HEK293 (cell line): ENCODE data around the gene RFX2.

Experiments
- TCF7L2 ChIP-seq: IDR thresholded peaks from 2 replicates; pipeline ENCODE4 v1.6.1; 2011; ENCODE audit warnings: low read depth, mild to moderate bottlenecking, inconsistent platforms, low read length, moderate library complexity, borderline replicate concordance
- ZBTB48 ChIP-seq: fragments of 450-650 bp; formaldehyde crosslinking; IDR thresholded peaks from 2 replicates; pipeline ENCODE4 v1.5.1; 2016; ENCODE audit warnings: missing biosample characterization, missing genetic modification characterization
- ZNF112 ChIP-seq: fragments of 450-650 bp; formaldehyde crosslinking; IDR thresholded peaks from 2 replicates; pipeline ENCODE4 v1.5.0; 2017; ENCODE audit warnings: missing biosample characterization, missing genetic modification characterization
- ZNF600 ChIP-seq: fragments of 450-650 bp; formaldehyde crosslinking; IDR thresholded peaks from 2 replicates; pipeline ENCODE4 v1.5.1; 2016; ENCODE audit warnings: missing biosample characterization, missing genetic modification characterization
- ZNF660 ChIP-seq: fragments of 450-650 bp; IDR thresholded peaks from 2 replicates; pipeline ENCODE4 v1.5.1; 2018; ENCODE audit warnings: missing biosample characterization, mild to moderate bottlenecking, missing genetic modification characterization
- ZXDB ChIP-seq: fragments of 450-650 bp; formaldehyde crosslinking; IDR thresholded peaks from 2 replicates; pipeline ENCODE4 v1.5.1; 2016; ENCODE audit warnings: missing biosample characterization, missing genetic modification characterization
- TF ChIP-seq, protein P1 (sequence below): fragments of 450-650 bp; formaldehyde crosslinking; IDR thresholded peaks from 2 replicates; pipeline ENCODE4 v1.5.1; 2017; ENCODE audit warnings: missing biosample characterization, missing genetic modification characterization
- TF ChIP-seq, protein P2 (sequence below): fragments of 450-650 bp; formaldehyde crosslinking; IDR thresholded peaks from 2 replicates; pipeline ENCODE4 v1.5.1; 2017; ENCODE audit warnings: missing biosample characterization, missing genetic modification characterization
- TF ChIP-seq, protein P3 (sequence below): fragments of 450-650 bp; formaldehyde crosslinking; IDR thresholded peaks from 2 replicates; pipeline ENCODE4 v1.5.1; 2016; ENCODE audit warnings: missing biosample characterization, missing genetic modification characterization, borderline replicate concordance
- TF ChIP-seq, protein P4 (sequence below): sonication (generic); formaldehyde crosslinking; IDR thresholded peaks from 2 replicates; pipeline ENCODE4 v1.8.1; 2022; ENCODE audit warnings: mild to moderate bottlenecking, moderate library complexity, missing genetic modification reagents
- TF ChIP-seq, protein P5 (sequence below): fragments of 450-650 bp; formaldehyde crosslinking; IDR thresholded peaks from 2 replicates; pipeline ENCODE4 v1.5.1; 2017; ENCODE audit warnings: missing biosample characterization, missing genetic modification characterization
- TF ChIP-seq, protein P6 (sequence below): fragments of 450-650 bp; formaldehyde crosslinking; IDR thresholded peaks from 2 replicates; pipeline ENCODE4 v1.5.1; 2016; ENCODE audit warnings: missing biosample characterization, missing genetic modification characterization

The RFX2 gene

DNA sequence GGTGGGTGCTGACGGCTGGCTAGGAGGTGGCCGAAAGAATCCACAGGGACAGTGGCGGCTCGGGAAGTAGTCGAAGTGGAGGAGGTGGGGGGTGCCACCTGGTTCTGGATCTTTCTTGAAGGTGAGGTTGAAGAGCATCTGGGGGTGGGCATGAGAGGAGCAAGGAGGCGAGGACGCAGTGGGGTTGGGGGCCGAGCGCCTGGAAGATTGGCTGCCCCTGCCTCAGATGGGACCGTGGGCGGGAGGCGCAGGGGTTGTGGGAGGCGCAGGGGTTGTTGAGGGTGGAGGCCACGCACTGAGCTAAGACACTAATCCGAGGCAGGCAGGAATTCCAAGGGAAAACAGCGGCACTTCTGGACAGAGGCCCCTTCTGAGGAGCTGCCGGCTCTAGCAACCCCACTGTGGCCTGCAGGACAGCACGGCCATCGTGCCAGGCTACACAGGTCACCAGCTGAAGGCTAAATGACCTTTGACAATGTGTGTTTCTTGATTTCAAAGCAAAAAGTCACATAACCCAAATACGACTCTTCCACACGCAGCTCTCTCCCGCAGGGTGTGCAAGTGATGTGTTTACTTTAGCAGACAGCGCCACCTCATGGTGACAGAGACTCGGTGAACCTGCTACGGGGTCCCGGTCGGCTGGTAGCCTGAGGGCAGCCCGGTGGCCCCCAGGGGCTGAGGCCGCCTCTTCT is 88.3 kb downstream of the RFX2 start (continued):
- TF ChIP-seq, protein P1, sequence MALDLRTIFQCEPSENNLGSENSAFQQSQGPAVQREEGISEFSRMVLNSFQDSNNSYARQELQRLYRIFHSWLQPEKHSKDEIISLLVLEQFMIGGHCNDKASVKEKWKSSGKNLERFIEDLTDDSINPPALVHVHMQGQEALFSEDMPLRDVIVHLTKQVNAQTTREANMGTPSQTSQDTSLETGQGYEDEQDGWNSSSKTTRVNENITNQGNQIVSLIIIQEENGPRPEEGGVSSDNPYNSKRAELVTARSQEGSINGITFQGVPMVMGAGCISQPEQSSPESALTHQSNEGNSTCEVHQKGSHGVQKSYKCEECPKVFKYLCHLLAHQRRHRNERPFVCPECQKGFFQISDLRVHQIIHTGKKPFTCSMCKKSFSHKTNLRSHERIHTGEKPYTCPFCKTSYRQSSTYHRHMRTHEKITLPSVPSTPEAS (tag by site-specific recombination), result peak; percentile 64
- TF ChIP-seq, protein P2, sequence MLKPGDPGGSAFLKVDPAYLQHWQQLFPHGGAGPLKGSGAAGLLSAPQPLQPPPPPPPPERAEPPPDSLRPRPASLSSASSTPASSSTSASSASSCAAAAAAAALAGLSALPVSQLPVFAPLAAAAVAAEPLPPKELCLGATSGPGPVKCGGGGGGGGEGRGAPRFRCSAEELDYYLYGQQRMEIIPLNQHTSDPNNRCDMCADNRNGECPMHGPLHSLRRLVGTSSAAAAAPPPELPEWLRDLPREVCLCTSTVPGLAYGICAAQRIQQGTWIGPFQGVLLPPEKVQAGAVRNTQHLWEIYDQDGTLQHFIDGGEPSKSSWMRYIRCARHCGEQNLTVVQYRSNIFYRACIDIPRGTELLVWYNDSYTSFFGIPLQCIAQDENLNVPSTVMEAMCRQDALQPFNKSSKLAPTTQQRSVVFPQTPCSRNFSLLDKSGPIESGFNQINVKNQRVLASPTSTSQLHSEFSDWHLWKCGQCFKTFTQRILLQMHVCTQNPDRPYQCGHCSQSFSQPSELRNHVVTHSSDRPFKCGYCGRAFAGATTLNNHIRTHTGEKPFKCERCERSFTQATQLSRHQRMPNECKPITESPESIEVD (tag by site-specific recombination), result no peak
- 0 out of 2 replicates have a peak, but pooled peaks have one; percentile 22 for TF ChIP-seq ZNF660 (tag by site-specific recombination)
- TF ChIP-seq, protein P3, sequence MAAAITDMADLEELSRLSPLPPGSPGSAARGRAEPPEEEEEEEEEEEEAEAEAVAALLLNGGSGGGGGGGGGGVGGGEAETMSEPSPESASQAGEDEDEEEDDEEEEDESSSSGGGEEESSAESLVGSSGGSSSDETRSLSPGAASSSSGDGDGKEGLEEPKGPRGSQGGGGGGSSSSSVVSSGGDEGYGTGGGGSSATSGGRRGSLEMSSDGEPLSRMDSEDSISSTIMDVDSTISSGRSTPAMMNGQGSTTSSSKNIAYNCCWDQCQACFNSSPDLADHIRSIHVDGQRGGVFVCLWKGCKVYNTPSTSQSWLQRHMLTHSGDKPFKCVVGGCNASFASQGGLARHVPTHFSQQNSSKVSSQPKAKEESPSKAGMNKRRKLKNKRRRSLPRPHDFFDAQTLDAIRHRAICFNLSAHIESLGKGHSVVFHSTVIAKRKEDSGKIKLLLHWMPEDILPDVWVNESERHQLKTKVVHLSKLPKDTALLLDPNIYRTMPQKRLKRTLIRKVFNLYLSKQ (tag by site-specific recombination), result no peak
- TF ChIP-seq ZNF112, result no peak
- TF ChIP-seq TCF7L2, result no peak
- TF ChIP-seq, protein P4, sequence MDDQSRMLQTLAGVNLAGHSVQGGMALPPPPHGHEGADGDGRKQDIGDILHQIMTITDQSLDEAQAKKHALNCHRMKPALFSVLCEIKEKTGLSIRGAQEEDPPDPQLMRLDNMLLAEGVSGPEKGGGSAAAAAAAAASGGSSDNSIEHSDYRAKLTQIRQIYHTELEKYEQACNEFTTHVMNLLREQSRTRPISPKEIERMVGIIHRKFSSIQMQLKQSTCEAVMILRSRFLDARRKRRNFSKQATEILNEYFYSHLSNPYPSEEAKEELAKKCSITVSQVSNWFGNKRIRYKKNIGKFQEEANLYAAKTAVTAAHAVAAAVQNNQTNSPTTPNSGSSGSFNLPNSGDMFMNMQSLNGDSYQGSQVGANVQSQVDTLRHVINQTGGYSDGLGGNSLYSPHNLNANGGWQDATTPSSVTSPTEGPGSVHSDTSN (CRISPR knock-in tag), result no peak
- TF ChIP-seq, protein P5, sequence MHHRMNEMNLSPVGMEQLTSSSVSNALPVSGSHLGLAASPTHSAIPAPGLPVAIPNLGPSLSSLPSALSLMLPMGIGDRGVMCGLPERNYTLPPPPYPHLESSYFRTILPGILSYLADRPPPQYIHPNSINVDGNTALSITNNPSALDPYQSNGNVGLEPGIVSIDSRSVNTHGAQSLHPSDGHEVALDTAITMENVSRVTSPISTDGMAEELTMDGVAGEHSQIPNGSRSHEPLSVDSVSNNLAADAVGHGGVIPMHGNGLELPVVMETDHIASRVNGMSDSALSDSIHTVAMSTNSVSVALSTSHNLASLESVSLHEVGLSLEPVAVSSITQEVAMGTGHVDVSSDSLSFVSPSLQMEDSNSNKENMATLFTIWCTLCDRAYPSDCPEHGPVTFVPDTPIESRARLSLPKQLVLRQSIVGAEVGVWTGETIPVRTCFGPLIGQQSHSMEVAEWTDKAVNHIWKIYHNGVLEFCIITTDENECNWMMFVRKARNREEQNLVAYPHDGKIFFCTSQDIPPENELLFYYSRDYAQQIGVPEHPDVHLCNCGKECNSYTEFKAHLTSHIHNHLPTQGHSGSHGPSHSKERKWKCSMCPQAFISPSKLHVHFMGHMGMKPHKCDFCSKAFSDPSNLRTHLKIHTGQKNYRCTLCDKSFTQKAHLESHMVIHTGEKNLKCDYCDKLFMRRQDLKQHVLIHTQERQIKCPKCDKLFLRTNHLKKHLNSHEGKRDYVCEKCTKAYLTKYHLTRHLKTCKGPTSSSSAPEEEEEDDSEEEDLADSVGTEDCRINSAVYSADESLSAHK (tag by site-specific recombination), result no peak
- TF ChIP-seq ZNF600, result 0 out of 2 replicates have a peak, but pooled peaks have one; percentile 28
- TF ChIP-seq, protein P6, sequence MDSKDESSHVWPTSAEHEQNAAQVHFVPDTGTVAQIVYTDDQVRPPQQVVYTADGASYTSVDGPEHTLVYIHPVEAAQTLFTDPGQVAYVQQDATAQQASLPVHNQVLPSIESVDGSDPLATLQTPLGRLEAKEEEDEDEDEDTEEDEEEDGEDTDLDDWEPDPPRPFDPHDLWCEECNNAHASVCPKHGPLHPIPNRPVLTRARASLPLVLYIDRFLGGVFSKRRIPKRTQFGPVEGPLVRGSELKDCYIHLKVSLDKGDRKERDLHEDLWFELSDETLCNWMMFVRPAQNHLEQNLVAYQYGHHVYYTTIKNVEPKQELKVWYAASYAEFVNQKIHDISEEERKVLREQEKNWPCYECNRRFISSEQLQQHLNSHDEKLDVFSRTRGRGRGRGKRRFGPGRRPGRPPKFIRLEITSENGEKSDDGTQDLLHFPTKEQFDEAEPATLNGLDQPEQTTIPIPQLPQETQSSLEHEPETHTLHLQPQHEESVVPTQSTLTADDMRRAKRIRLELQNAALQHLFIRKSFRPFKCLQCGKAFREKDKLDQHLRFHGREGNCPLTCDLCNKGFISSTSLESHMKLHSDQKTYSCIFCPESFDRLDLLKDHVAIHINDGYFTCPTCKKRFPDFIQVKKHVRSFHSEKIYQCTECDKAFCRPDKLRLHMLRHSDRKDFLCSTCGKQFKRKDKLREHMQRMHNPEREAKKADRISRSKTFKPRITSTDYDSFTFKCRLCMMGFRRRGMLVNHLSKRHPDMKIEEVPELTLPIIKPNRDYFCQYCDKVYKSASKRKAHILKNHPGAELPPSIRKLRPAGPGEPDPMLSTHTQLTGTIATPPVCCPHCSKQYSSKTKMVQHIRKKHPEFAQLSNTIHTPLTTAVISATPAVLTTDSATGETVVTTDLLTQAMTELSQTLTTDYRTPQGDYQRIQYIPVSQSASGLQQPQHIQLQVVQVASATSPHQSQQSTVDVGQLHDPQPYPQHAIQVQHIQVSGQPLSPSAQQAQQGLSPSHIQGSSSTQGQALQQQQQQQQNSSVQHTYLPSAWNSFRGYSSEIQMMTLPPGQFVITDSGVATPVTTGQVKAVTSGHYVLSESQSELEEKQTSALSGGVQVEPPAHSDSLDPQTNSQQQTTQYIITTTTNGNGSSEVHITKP (tag by site-specific recombination), result no peak
- TF ChIP-seq ZXDB (tag by site-specific recombination), result 0 out of 2 replicates have a peak, but pooled peaks have one; percentile 36
- no peak for TF ChIP-seq ZBTB48 (tag by site-specific recombination)
